ENCODE data around the gene GFY. TPM values are rescaled to one million over a fixed set of nuclear protein-coding genes. Genes with fewer than 3 reads are reported as not detected.

Gene GFY
- total RNA-seq, 4 donors from 2014 or later: not detected

DNA sequence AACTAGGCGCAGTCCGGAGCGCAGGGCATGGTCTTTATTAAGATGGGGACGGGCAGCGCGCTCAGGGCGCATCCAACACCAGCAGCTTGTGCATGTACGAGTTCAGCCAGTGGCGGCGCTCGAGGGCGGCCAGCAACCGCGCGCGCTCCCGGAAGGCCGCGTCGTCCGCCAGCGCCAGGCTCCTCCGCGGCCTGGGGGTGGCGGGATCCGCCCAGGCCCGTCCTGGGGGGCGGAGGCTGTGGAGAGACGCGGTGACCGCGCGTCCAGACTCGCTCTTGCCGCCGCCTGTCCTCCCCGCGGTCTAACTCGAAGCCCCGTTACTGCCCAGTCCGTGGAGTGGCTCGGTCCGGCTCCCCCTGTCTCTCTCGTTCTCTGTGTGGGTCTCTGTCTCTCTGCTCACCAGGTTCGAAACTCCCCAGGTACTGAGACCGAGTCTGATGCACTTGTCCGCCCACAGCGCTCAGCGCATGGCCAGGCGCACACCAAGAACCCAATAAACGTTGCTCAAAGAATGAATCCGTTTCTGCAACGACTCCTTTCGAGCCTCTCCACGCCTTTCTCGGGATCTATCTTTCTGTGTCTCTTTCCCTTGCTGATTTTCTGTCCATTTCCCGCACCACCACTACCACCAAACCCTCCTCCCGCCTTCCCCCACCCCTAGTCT is 2.6 kb upstream of the GFY start:
- no peak for TF ChIP-seq CTCF (IDR thresholded peaks at IDR 0.05)
- no peak for TF ChIP-seq POLR2A (IDR thresholded peaks at IDR 0.05)
- WGBS, 2 donors: 2% methylated on average over 34 to 58 of the region's 58 CpGs
- intact Hi-C loops (cut with DNase I; ENCODE audit: low total_unique reads): no loop called here
- no peak for DNase-seq (ENCODE audit: low spot score in 2 of 2)
- no peak overlapping the region for H3K4me3 ChIP-seq (ENCODE audit: low read depth, poor library complexity, severe bottlenecking)

DNA sequence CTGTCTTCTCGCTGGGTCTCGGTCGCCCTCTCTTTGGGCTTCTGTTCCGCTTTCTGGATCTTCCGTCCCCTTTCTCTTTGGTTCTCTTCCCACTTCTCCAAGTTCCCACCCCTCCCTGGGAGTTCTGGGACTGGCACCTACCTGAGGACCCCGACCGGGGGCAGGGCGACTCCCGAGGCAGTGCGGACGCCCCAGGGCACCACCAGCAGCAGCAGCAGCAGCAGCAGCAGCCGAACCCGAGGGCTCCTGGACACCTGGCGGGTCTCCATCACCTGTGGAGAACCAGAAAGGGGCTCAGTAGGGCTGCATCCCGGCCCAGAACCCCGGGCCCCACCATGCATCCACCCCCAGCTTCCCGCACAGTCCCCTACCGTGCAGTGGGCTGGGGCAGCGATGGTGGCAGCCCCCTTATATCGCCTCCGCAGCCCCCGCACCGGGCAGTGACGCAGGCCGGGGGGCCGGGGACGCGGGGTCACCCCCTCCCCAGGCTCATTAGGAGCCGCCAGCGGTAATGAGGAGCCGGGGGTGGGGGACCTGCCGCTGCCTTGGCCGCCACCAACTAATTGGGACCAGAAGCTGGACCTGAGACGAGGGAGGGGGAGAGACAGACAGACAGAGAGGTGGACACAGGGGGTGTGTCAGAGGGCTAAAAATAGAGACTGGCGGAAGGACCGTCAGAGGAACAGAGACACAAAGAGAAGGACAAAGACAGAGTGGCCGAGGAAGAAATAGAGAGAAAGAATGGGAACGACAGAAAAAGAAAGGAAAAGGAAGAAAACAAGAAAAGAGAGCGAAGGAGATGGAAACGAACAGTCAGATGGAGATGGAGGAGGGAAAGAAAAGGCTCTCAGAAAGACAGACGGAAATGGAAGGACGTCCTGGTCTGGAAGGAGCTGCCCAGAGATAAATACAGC is 1.9 kb upstream of the GFY start, which contains the start of gene PTH2:
PTH2 (minus strand) TSS at position 371 of the 914 bp plus-strand sequence; CDS start at position 269, 102 bp downstream.
- WGBS, 2 donors: 8 to 10% methylated on average over 36 to 42 of the region's 42 CpGs
- no peak within 1 kb of the TSS for H3K4me3 ChIP-seq (ENCODE audit: low read depth, poor library complexity, severe bottlenecking)
- DNase-seq (ENCODE audit: low spot score in 2 of 2): no peak
- TF ChIP-seq POLR2A (IDR thresholded peaks at IDR 0.05) (no peak), CTCF (IDR thresholded peaks at IDR 0.05) (no peak)
- intact Hi-C loops (cut with DNase I; ENCODE audit: low total_unique reads): no loop called here

GRCh38 chr19:49423985-49424303 is 1.2 kb upstream of the GFY start:
- intact Hi-C loops (cut with DNase I; ENCODE audit: low total_unique reads): no loop called here
- 14 to 25% methylated on average over 3 of the region's 3 CpGs for WGBS, 2 donors
- no peak for DNase-seq (ENCODE audit: low spot score in 2 of 2)
- H3K4me3 ChIP-seq (ENCODE audit: low read depth, poor library complexity, severe bottlenecking): no peak overlapping the region
- TF ChIP-seq POLR2A (IDR thresholded peaks at IDR 0.05) (no peak), CTCF (IDR thresholded peaks at IDR 0.05) (no peak)

GRCh38 chr19:49425922-49426592 is 869 bp downstream of the GFY start:
- no peak for DNase-seq (ENCODE audit: low spot score in 2 of 2)
- no peak for TF ChIP-seq POLR2A (IDR thresholded peaks at IDR 0.05)
- TF ChIP-seq CTCF (IDR thresholded peaks at IDR 0.05): no peak
- intact Hi-C loops (cut with DNase I; ENCODE audit: low total_unique reads): no loop called here
- 6% methylated on average over 30 of the region's 30 CpGs for whole genome bisulfite sequencing, 2 donors
- H3K4me3 ChIP-seq (ENCODE audit: low read depth, poor library complexity, severe bottlenecking): no peak overlapping the region

- TF ChIP-seq CTCF (IDR thresholded peaks at IDR 0.05) (no peak), POLR2A (IDR thresholded peaks at IDR 0.05) (no peak)
- 52 to 59% methylated on average over 12 of the region's 12 CpGs for WGBS, 2 donors
- intact Hi-C loops (cut with DNase I; ENCODE audit: low total_unique reads): no loop called here
- H3K4me3 ChIP-seq (ENCODE audit: low read depth, poor library complexity, severe bottlenecking): no peak overlapping the region
- DNase-seq (ENCODE audit: low spot score in 2 of 2): no peak
Measured at GRCh38 chr19:49427339-49427738, 2.2 kb downstream of the GFY start.

Data from lower leg skin (tissue), 4 donors.